Esophagus squamous epithelium (tissue), 5 donors: ENCODE data around the gene MUC22. TPM values are rescaled to one million over a fixed set of nuclear protein-coding genes. Genes with fewer than 3 reads are reported as not detected.
A peak's percentile ranks its signal among the peaks of the same experiment; 100 is the strongest.
"Not testable (repeated sequence)": the region's sequence is repeated elsewhere in the genome, so short reads cannot be mapped to it uniquely, and the experiment has no call there.

Source experiments
- DNase-seq: peaks from one replicate; lab custom pipeline; 2025; lab: John Stamatoyannopoulos, UW
- H3K27ac ChIP-seq, 4 donors: fragments of 200-600 bp; sonication (generic); one replicate each; pipeline ENCODE4 v1.5.1; 2016 to 2019; ENCODE audit warnings: mild to moderate bottlenecking in 1 of 4
- H3K27me3 ChIP-seq, 4 donors: fragments of 200-600 bp; sonication (generic); 1 replicate in 3 of 4; 2 replicates in 1 of 4; pipeline versions ENCODE4 v1.5.1 to v1.6.0; 2017 to 2021; ENCODE audit warnings: antibody characterized with exemption in 1 of 4
- H3K36me3 ChIP-seq, 3 donors: fragments of 200-600 bp; sonication (generic); one replicate each; pipeline ENCODE4 v1.5.1; 2016 to 2019
- H3K4me1 ChIP-seq, 3 donors: fragments of 200-600 bp; sonication (generic); one replicate each; pipeline ENCODE4 v1.5.1; 2017 to 2019
- H3K4me3 ChIP-seq, 4 donors: fragments of 200-600 bp; sonication (generic); 1 replicate in 3 of 4; 2 replicates in 1 of 4; pipeline ENCODE4 v1.5.1; 2016 to 2019; ENCODE audit warnings: mild to moderate bottlenecking in 2 of 4, moderate library complexity in 1 of 4
- H3K9me3 ChIP-seq, 3 donors: fragments of 200-600 bp; sonication (generic); one replicate each; pipeline ENCODE4 v1.5.1; 2016 to 2019
- POLR2A ChIP-seq, 4 donors: fragments of 450-650 bp; IDR thresholded peaks; one replicate each; pipeline ENCODE4 v1.6.1; 2017; ENCODE audit warnings: antibody characterized with exemption in 4 of 4, mild to moderate bottlenecking in 4 of 4, moderate library complexity in 3 of 4
- WGBS, 2 donors: methylation state at CpG; one replicate each; pipeline ENCODE4 v1.1.5; 2018; 5-methylcytosine and 5-hydroxymethylcytosine counted together
- intact Hi-C: fragments of 100-400 bp; cut with DNase I; formaldehyde crosslinking; loops from one replicate; pipeline ENCODE4 v1.15.0; 2022
- total RNA-seq, 4 donors: library from RNA; depleted of rRNA; stranded (reverse); fragments of >200 nt; gene quantifications; one replicate each; pipeline ENCODE4 v1.1.0, GENCODE V29; 2016
- TF ChIP-seq, protein P1 (sequence below), 6 experiments: fragments of 450-650 bp in 4 of 6; fragments of 200-600 bp in 2 of 6; sonication (generic) in 2 of 6; IDR thresholded peaks; one replicate each; pipeline ENCODE4 v1.5.1; 2016 to 2019; ENCODE audit warnings: antibody characterized with exemption in 6 of 6, mild to moderate bottlenecking in 4 of 6, moderate library complexity in 4 of 6
- donor health status: DM: yes; HTN: yes; CAD: no.

MUC22 gene
- total RNA-seq, 4 donors from 2014 or later: 4.1 to 10.1 (median 7.6) TPM

DNA sequence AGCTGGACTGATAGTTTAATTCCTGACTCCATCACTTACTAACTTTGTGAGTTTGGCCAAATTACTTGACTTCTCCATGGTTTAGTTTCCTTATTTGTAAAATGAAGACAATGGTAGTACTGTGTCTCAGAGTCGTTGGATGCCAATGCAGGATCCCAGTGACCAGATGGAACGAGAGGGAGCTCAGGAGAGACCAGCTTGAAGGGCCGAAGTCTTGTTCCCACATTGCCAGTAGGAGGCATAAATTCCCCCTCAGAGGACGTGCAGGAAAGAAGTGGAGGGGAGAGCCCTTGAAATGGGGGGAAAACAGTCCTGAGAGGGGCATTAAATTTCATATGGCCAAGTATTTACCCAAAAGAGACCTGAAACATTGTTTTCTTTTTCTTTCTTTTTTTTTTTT is 2.1 kb upstream of the MUC22 start:
- no peak for DNase-seq
- Histone ChIP-seq H3K4me1 (peaks cover 3 to 40% (median 4%) of the 10 kb centered on the region in 3 donors), H3K36me3 (no peaks in the 10 kb centered on the region), H3K4me3 (no peak overlapping the region), H3K9me3 (no peaks in the 10 kb centered on the region), H3K27me3 (peaks cover 0 to 17% (median 0%) of the 10 kb centered on the region in 4 donors), H3K27ac (peak overlapping the region in 3 of 4 donors; percentile 20 to 75 (median 45))
- intact Hi-C loops: no loop called here
- 53 to 76% methylated on average over 4 of the region's 4 CpGs for WGBS, 2 donors
- TF ChIP-seq, protein P1, sequence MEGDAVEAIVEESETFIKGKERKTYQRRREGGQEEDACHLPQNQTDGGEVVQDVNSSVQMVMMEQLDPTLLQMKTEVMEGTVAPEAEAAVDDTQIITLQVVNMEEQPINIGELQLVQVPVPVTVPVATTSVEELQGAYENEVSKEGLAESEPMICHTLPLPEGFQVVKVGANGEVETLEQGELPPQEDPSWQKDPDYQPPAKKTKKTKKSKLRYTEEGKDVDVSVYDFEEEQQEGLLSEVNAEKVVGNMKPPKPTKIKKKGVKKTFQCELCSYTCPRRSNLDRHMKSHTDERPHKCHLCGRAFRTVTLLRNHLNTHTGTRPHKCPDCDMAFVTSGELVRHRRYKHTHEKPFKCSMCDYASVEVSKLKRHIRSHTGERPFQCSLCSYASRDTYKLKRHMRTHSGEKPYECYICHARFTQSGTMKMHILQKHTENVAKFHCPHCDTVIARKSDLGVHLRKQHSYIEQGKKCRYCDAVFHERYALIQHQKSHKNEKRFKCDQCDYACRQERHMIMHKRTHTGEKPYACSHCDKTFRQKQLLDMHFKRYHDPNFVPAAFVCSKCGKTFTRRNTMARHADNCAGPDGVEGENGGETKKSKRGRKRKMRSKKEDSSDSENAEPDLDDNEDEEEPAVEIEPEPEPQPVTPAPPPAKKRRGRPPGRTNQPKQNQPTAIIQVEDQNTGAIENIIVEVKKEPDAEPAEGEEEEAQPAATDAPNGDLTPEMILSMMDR (IDR thresholded peaks at IDR 0.05): no peak
- no peak for TF ChIP-seq POLR2A (IDR thresholded peaks at IDR 0.05)

DNA sequence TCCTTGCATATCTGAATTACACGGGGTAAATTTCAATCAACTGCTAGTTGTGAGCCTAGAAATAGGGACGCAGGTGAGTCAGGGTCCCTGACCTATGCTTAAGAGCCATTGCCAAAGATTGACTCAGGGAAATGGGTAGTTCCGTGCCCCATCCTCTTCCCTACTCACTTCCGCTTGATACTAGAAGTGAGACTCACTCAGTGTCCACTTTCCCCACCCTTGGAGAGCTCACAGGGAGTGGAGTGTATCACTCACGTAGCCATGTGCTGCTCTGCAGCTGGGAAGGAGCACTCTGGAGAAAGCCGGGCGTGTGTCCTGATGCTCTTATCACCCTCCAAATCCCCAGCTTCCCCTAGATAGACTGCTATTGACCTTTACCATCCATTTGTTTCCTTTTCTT is 543 bp upstream of the MUC22 start:
- Histone ChIP-seq H3K27me3 (peaks cover 0 to 22% (median 0%) of the 10 kb centered on the region in 4 donors), H3K9me3 (no peaks in the 10 kb centered on the region), H3K4me3 (no peak overlapping the region), H3K4me1 (peaks cover 3 to 39% (median 4%) of the 10 kb centered on the region in 3 donors), H3K36me3 (no peaks in the 10 kb centered on the region), H3K27ac (peak overlapping the region in 1 of 4 donors; percentile 6)
- intact Hi-C loops: no loop called here
- no peak for TF ChIP-seq POLR2A (IDR thresholded peaks at IDR 0.05)
- TF ChIP-seq, protein P1 (IDR thresholded peaks at IDR 0.05): no peak
- DNase-seq: no peak
- WGBS, 2 donors: 75 to 86% methylated on average over 7 of the region's 7 CpGs

DNA sequence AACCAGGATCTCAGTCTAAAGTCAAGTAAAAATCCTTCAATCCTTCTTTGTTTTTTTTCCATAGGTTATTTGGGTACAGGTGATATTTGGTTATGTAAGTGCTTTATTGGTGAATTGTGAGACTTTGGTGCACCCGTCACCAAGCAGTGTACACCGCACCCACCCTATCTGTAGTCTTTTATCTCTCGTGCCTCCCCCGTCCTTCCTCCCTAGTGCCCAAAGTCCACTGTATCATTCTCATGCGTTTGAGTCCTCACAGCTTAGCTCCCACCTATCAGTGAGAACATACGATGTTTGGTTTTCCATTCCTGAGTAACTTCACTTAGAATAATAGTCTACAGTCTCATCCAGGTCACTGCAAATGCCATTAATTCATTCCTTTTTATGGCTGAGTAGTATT is 879 bp downstream of the MUC22 start:
- no peaks in the 10 kb centered on the region for H3K9me3 ChIP-seq
- TF ChIP-seq, protein P1 (IDR thresholded peaks at IDR 0.05): no peak
- TF ChIP-seq POLR2A (IDR thresholded peaks at IDR 0.05): no peak
- H3K27ac ChIP-seq: no peak overlapping the region
- no peak for DNase-seq
- H3K4me3 ChIP-seq: no peak overlapping the region
- no peaks in the 10 kb centered on the region for H3K36me3 ChIP-seq
- intact Hi-C loops: no loop called here
- WGBS, 2 donors: 59 to 64% methylated on average over 6 of the region's 6 CpGs
- H3K4me1 ChIP-seq: peaks cover 3 to 24% (median 4%) of the 10 kb centered on the region in 3 donors
- H3K27me3 ChIP-seq: peaks cover 0 to 24% (median 0%) of the 10 kb centered on the region in 4 donors

GRCh38 chr6:31016659-31017299 is 6.5 kb downstream of the MUC22 start:
- H3K27me3 ChIP-seq: peaks cover 0 to 13% (median 0%) of the 10 kb centered on the region in 4 donors
- H3K4me3 ChIP-seq: no peak overlapping the region
- H3K4me1 ChIP-seq: peaks cover 0 to 6% (median 0%) of the 10 kb centered on the region in 3 donors
- TF ChIP-seq, protein P1 (IDR thresholded peaks at IDR 0.05): no peak
- TF ChIP-seq POLR2A (IDR thresholded peaks at IDR 0.05): no peak
- no peak overlapping the region for H3K27ac ChIP-seq
- no peak for DNase-seq
- H3K9me3 ChIP-seq: no peaks in the 10 kb centered on the region
- no peaks in the 10 kb centered on the region for H3K36me3 ChIP-seq
- intact Hi-C loops: no loop called here
- WGBS, 2 donors: 75 to 100% methylated on average over 4 to 13 of the region's 36 CpGs

DNA sequence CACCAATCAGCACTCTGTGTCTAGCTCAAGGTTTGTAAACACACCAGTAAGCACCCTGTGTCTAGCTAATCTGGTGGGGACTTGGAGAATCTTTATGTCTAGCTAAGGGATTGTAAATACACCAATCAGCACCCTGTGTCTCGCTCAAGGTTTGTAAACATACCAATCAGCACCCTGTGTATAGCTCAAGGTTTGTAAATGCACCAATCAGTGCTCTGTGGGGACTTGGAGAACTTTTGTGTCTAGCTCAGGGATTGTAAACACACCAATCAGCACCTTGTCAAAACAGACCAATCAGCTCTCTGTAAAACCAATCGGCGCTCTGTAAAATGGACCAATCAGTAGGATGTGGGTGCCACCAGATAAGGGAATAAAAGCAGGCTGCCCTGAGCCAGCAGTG is 7.2 kb downstream of the MUC22 start:
- H3K27ac ChIP-seq, intact Hi-C loops, H3K9me3 ChIP-seq, H3K36me3 ChIP-seq, DNase-seq, H3K4me1 ChIP-seq, H3K4me3 ChIP-seq: not testable (repeated sequence)
- H3K27me3 ChIP-seq: peaks cover 0 to 13% (median 0%) of the 10 kb centered on the region in 4 donors
- WGBS, 2 donors: 91% methylated on average over 3 of the region's 3 CpGs; no CpG with 5 or more reads in 1 of the 2 donors
